EL (cell line): Measurements from ENCODE around the gene PHKG1.
"Not testable (repeated sequence)": the region's sequence is repeated elsewhere in the genome, so short reads cannot be mapped to it uniquely, and the experiment has no call there.

ENCODE experiments used
- DNase-seq: peaks from one replicate; pipeline ENCODE4 v3.0.0-alpha.2; 2016

PHKG1 gene

GRCh38 chr7:56033671-56034432 lies 58.9 kb downstream of the PHKG1 start:
- DNase-seq: peak; percentile 83

- DNase-seq: not testable (repeated sequence)
Observed at GRCh38 chr7:56032578-56032977, 60.2 kb downstream of the PHKG1 start.

DNA sequence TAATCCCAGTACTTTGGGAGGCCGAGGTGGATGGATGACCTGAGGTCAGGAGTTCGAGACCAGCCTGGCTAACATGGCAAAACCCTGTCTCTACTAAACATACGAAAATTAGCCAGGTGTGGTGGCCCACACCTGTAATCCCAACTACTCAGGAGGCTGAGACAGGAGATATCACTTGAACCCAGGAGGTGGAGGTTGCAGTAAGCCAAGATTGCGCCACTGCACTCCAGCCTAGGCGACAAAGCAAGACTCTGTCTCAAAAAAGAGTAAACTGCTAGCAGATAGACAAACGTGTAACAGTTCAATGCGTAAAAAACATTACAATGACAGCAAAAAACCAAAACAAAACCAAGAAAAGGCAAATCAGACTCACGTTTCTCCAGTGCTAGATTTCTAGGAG lies 61.2 kb downstream of the PHKG1 start:
- DNase-seq: not testable (repeated sequence)

- no peak for DNase-seq
Observed at GRCh38 chr7:56030340-56030739, 62.4 kb downstream of the PHKG1 start.
